IPS-18c (cell line): ENCODE data around the gene CHTOP.
"Not testable (repeated sequence)": the region's sequence is repeated elsewhere in the genome, so short reads cannot be mapped to it uniquely, and the experiment has no call there.

Experiments used
- H3K4me3 ChIP-seq: 2 replicates; pipeline ENCODE4 v1.7.0; 2013; ENCODE audit warnings: low read depth, mild to moderate bottlenecking, low read length, moderate library complexity; ENCODE audit not compliant: insufficient read depth
- H3K9me3 ChIP-seq: one replicate; pipeline ENCODE4 v1.6.1; 2013; ENCODE audit warnings: mild to moderate bottlenecking, low read length, moderate library complexity; ENCODE audit not compliant: control insufficient read depth, insufficient read depth

CHTOP gene

DNA sequence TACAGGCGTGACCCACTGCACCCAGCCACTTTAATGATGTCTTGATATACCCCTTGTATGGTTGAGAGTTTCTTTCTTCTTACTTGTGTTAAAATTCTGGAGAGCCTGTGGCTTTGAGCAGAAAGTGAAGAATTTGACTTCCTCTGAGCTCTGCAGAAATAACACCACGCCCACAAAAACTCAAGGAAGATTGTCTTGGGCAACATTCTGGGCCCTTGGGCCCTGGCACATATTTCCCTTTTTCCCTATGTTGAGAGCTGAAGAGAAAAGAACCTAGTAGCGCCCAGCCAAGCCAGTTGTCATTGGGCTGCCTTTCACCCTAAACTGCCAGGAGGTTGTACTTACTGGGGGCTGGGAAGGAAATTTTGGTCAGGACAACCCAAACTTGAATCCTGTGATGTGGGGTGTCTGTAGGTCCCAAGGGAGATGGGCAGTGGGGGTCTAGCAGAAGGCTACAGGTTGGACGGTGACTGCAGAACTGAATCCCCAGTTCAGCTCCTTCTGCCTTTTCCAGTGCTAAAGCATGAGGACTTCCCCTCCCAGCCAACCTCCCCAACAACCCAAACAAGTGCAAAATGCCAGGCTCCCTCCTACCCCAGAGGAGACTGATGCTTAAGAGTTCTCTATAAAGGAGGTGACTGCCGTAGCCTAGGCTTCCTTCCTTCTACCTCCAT lies 12.9 kb downstream of the CHTOP start:
- Histone ChIP-seq H3K9me3 (no peaks in the 10 kb centered on the region), H3K4me3 (no peak overlapping the region)

DNA sequence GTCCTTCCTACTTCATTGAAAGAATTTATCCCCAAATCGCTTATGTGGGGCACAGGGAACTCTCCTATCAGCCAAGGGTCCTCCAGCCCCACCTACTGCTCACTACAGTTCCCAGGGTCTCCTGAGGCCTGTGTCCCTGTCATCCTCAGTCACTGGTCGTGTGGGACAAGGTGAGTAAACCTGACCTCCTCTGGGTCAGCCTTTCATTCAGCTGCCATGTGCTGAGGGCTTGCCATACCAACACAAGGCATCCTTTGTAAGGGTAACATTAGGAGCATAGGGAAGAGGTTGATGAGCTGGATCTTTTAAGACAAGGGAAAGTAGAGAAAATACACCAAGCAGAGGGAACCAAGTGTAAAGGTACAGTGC lies 13.5 kb downstream of the CHTOP start:
- no peaks in the 10 kb centered on the region for H3K9me3 ChIP-seq

DNA sequence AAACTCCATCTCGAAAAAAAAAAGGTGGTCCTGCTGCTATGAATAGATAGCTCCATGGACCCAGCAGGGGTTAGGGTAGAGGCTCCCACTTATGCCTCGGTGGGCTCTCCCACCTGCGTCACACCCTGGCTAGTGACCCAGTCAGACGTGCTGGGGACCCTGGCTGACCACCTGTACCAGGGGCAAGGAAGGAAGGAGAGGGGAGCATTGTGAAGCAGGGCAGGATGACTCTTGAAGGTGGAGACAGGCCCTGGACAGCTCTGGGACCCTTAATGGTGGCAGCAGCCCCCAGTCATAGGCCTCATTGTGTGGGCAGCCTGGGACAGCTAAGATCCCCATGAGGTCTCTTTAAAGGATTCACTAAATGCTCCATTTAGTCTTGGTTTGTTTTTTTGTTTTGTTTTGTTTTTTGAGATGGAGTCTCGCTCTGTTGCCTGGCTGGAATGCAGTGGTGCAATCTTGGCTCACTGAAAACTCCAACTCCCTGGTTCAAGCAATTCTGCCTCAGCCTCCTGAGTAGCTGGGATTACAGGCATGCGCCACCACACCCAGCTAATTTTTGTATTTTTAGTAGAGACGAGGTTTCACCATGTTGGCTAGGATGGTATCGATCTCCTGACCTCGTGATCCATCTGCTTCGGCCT lies 14.3 kb downstream of the CHTOP start:
- Histone ChIP-seq H3K9me3 (no peaks in the 10 kb centered on the region), H3K4me3 (no peak overlapping the region)

More for the DNA sequence above, 13.5 kb downstream of the CHTOP start:
- H3K4me3 ChIP-seq: no peak overlapping the region

- H3K9me3 ChIP-seq: no peaks in the 10 kb centered on the region
Observed at GRCh38 chr1:153649137-153649862, 15.4 kb downstream of the CHTOP start.

DNA sequence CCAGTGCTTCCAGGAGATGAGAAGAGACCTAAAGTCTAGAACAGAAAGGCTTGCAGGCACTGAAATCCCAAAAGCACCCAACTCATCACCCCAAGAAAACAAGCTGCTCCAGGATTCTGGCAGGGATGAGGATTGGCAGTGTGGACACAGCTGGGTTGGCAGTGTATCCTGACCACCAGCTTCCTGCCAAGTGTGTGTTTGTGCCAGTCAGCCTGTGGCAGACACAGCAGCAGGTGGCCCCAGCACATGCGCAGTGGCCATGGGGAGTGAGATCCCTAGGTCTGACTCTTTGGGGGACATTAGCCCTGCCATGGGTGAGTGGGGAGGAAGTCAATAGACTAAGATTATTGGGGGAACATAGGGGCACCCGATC lies 16.0 kb downstream of the CHTOP start:
- Histone ChIP-seq H3K4me3 (no peak overlapping the region), H3K9me3 (no peaks in the 10 kb centered on the region)

More at GRCh38 chr1:153649137-153649862, 15.4 kb downstream of the CHTOP start:
- no peak overlapping the region for H3K4me3 ChIP-seq

- Histone ChIP-seq H3K9me3 (no peaks in the 10 kb centered on the region), H3K4me3 (no peak overlapping the region)
Observed at GRCh38 chr1:153651771-153652170, 17.9 kb downstream of the CHTOP start.

DNA sequence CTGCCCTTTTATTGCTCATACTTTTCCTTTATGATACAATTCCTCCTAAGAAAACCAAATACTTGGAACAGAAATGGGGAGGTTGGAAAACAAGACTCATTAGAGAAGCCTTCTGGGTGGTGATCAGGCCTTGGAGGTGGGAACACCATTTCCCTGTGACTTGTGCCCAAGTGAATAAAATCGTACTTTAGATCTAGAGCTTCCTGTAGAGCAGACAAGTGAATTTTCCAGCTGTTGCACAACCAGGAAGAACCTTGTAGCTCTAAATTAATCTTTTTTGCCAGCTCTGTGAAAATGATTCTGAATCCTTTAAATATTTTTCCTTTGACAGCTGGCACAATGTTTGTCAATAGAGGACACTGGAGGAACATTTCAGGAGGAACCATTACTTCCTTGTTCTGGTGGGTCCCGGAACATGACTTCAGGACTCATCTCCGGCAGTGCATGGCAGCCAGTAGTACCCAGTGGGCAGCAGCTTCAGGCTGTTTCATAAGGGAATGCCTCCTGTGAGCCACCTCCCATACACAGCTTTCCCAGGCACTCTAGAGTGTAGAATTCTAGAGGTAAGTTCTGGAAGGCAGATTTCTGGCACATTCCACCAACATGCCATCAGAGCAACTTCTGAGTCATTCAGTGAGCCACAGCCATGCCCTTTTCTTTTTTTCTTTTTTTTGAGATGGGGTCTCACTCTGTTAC lies 19.1 kb downstream of the CHTOP start:
- Histone ChIP-seq H3K9me3 (no peaks in the 10 kb centered on the region), H3K4me3 (no peak overlapping the region)

- no peak overlapping the region for H3K4me3 ChIP-seq
- no peaks in the 10 kb centered on the region for H3K9me3 ChIP-seq
Observed at GRCh38 chr1:153655333-153655732, 21.5 kb downstream of the CHTOP start.

DNA sequence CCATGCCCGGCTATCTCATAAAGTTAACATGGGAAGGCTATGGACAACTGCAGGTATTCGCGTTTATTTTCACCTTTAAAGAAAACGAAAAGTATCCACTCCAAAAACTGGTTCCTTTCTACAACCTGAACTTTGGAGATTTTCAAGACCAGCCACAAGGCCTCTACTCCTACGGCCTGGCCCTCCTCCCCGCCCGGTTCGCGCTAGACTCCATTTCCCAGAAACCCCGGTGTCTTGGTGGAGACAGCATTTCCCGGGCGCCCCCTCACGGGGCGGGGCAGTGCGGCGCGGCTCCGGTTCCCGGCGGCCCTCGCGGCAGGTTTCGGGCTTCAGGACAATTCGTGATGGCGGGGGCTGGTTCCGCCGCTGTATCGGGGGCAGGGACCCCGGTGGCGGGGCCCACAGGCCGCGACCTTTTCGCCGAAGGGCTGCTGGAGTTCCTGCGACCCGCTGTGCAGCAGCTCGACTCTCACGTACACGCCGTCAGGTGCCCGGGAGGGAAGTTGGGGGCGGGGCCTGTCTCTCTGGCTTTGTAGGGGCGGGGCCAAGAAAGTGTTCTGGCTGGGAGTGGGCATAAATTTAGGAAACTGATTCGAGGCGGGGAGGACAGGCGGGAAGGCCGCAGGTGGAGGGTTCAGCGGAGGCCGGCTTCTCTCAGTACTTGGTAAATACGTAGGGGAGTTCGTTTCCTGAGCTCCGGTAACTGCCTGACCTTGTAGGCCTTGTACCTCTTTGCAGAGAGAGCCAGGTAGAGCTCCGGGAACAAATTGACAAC lies 24.7 kb downstream of the CHTOP start, which contains the start of gene SNAPIN:
SNAPIN (plus strand) TSS at position 304 of the 775 bp plus-strand sequence; CDS start at position 345, 41 bp downstream.
- Histone ChIP-seq H3K4me3 (peak within 1 kb of the TSS; percentile 98), H3K9me3 (no peaks in the 10 kb centered on the region)

- H3K9me3 ChIP-seq: no peaks in the 10 kb centered on the region
Observed at GRCh38 chr1:153659175-153659534, 25.3 kb downstream of the CHTOP start.

GRCh38 chr1:153659656-153660055 lies 25.8 kb downstream of the CHTOP start:
- Histone ChIP-seq H3K4me3 (no peak overlapping the region), H3K9me3 (no peaks in the 10 kb centered on the region)

More at GRCh38 chr1:153659175-153659534, 25.3 kb downstream of the CHTOP start:
- peak overlapping the region; percentile 98 for H3K4me3 ChIP-seq

GRCh38 chr1:153661111-153661708 lies 27.3 kb downstream of the CHTOP start:
- no peaks in the 10 kb centered on the region for H3K9me3 ChIP-seq
- no peak overlapping the region for H3K4me3 ChIP-seq

DNA sequence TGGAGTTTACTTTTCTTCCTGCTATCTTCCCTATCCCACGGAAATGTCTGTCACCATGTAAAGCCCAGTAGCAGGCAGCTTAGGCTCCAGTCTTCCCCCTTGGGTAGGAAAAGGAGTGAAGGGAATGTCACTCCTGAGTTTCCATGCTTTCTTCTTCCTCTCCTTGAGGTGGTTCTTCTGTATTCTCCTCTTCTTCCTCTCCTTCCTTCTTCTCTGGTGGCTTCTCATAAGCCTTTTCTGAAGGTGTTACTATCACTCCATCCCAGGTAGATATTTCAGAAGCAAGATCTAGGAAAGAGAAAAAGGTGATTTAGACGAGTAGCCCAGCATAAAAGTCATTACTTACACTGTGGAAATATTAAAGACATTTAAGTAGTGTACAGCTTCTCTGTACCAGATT lies 28.4 kb downstream of the CHTOP start:
- Histone ChIP-seq H3K9me3 (no peaks in the 10 kb centered on the region), H3K4me3 (no peak overlapping the region)

DNA sequence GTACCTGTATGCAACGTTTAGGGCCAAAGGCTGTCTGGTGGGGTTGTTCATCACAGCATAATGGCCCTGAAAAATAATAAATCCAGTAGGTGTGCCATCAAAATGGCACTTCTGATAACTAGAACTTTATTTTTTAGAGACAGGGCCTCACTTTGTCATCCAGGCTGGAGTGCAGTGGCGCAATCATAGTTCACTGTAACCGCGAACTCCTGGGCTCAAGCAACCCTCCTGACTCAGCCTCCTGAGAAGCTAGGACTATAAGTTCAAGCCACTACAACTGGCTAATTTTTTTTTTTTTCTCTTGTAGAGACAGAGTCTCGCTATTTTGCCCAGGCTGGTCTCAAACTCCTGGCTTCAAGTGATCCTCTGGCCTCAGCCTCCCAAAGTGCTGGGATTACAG lies 29.3 kb downstream of the CHTOP start:
- H3K4me3 ChIP-seq: no peak overlapping the region
- no peaks in the 10 kb centered on the region for H3K9me3 ChIP-seq

DNA sequence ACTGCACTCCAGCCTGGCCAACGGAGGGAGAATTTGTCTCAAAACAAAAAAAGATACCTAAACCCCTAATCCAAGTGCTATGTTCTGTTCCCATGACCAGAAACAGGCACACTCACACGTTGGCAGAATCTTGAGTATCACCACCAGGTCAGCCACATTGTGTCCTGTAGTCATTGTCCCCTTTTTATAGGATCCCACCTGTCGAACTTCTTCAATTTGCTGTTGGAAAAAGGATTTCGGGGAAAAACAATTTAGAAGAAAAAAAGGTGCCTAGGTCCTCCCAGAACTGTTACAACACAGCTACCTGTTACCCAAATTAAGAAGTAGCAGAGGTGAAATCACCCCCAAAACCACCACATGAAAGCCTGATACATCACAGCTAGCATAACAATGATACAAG lies 33.6 kb downstream of the CHTOP start:
- no peaks in the 10 kb centered on the region for H3K9me3 ChIP-seq
- no peak overlapping the region for H3K4me3 ChIP-seq

DNA sequence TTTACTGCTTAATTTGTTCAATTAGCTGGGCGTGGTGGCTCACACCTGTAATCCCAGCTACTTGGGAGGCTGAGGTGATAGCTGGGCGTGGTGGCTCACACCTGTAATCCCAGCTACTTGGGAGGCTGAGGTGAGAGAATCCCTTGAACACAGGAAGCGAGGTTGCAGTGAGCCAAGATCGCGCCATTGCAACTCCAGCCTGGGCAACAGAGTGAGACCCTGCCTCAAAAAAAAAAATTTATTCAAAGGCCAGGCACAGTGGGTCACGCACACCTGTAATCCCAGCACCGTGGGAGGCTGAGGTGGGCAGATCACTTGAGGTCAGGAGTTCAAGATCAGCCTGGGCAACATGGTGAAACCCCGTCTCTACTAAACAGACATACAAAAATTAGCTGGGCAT lies 34.8 kb downstream of the CHTOP start:
- H3K4me3 ChIP-seq, H3K9me3 ChIP-seq: not testable (repeated sequence)

DNA sequence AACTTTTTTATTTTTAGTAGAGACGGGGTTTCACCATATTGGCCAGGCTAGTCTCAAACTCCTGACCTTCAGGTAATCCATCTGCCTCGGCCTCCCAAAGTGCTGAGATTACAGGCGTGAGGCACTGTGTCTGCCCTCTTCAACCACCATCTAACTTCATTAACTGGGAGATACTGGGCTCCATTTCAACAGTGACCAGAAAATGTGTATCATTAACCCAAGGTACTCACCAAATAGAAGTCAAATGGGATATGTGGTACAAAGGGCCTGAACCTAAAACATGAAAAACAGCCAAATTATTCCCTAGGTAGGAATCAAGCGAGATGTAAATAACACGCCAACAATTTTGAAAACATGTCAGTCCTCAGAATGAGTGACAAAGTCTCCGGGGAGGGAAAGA lies 35.7 kb downstream of the CHTOP start:
- no peaks in the 10 kb centered on the region for H3K9me3 ChIP-seq
- peak overlapping the region; percentile 99 for H3K4me3 ChIP-seq
